HG03060 (cell line): ENCODE results near the gene SGPP2.
A peak's percentile ranks its signal among the peaks of the same experiment; 100 is the strongest.
"Not testable (repeated sequence)": the region's sequence is repeated elsewhere in the genome, so short reads cannot be mapped to it uniquely, and the experiment has no call there.

Experiments used
- ATAC-seq: cut with Tn5 transposase; IDR thresholded peaks from one replicate; pipeline ENCODE4 v1.9.1; 2021; ENCODE audit warnings: low read depth, moderate number of reproducible peaks; ENCODE audit not compliant: unreplicated experiment

Gene SGPP2

GRCh38 chr2:222424729-222425671 lies 657 bp downstream of the SGPP2 start:
- no peak for ATAC-seq

- peak; percentile 53 for ATAC-seq
Observed at GRCh38 chr2:222427646-222428301, 3.4 kb downstream of the SGPP2 start.

GRCh38 chr2:222430071-222430470 lies 5.7 kb downstream of the SGPP2 start:
- ATAC-seq, result no peak

GRCh38 chr2:222430681-222431080 lies 6.3 kb downstream of the SGPP2 start:
- ATAC-seq, result no peak

GRCh38 chr2:222431869-222432268 lies 7.5 kb downstream of the SGPP2 start:
- ATAC-seq, result no peak

GRCh38 chr2:222433332-222434173 lies 9.2 kb downstream of the SGPP2 start:
- ATAC-seq, result peak; percentile 85

GRCh38 chr2:222434204-222434603 lies 9.9 kb downstream of the SGPP2 start:
- peak; percentile 30 for ATAC-seq

GRCh38 chr2:222435400-222436039 lies 11.2 kb downstream of the SGPP2 start:
- ATAC-seq, result not testable (repeated sequence)

- ATAC-seq, result no peak
Observed at GRCh38 chr2:222436040-222436413, 11.7 kb downstream of the SGPP2 start.

GRCh38 chr2:222439692-222440091 lies 15.3 kb downstream of the SGPP2 start:
- ATAC-seq, result no peak

- no peak for ATAC-seq
Observed at GRCh38 chr2:222440673-222441422, 16.5 kb downstream of the SGPP2 start.

GRCh38 chr2:222442665-222443064 lies 18.3 kb downstream of the SGPP2 start:
- no peak for ATAC-seq

GRCh38 chr2:222445227-222445626 lies 20.9 kb downstream of the SGPP2 start:
- ATAC-seq, result no peak

GRCh38 chr2:222447131-222447530 lies 22.8 kb downstream of the SGPP2 start:
- no peak for ATAC-seq

GRCh38 chr2:222448748-222449181 lies 24.4 kb downstream of the SGPP2 start:
- ATAC-seq, result no peak

GRCh38 chr2:222450021-222450420 lies 25.7 kb downstream of the SGPP2 start:
- ATAC-seq, result no peak

- peak; percentile 100 for ATAC-seq
Observed at GRCh38 chr2:222451224-222451674, 26.9 kb downstream of the SGPP2 start.

GRCh38 chr2:222452422-222452950 lies 28.1 kb downstream of the SGPP2 start:
- no peak for ATAC-seq

- ATAC-seq, result no peak
Observed at GRCh38 chr2:222456479-222457077, 32.2 kb downstream of the SGPP2 start.
